ENCODE data around the gene EDARADD. TPM values are rescaled to one million over a fixed set of nuclear protein-coding genes. Genes with fewer than 3 reads are reported as not detected.
A peak's percentile ranks its signal among the peaks of the same experiment; 100 is the strongest.
"Not testable (repeated sequence)": the region's sequence is repeated elsewhere in the genome, so short reads cannot be mapped to it uniquely, and the experiment has no call there.

The EDARADD gene
- total RNA-seq, 2 donors from 2014 or later, result 0.35 TPM; not detected in 1

- DNase-seq (no peak), ATAC-seq (peak in 1 of 2 donors; percentile 82)
- intact Hi-C loops (cut with DNase I), result no loop called here
Measured at GRCh38 chr1:236471653-236472052, 77.6 kb downstream of the EDARADD start.

- ATAC-seq (peak in 1 of 2 donors; percentile 52), DNase-seq (no peak)
Measured at GRCh38 chr1:236472850-236473788, 79.0 kb downstream of the EDARADD start.

GRCh38 chr1:236476019-236476418 lies 81.9 kb downstream of the EDARADD start:
- DNase-seq, result no peak
- no peak for ATAC-seq
- intact Hi-C loops (cut with DNase I), result no loop called here

More at GRCh38 chr1:236472850-236473788, 79.0 kb downstream of the EDARADD start:
- intact Hi-C loops (cut with DNase I), result no loop called here

GRCh38 chr1:236480758-236481436 lies 86.8 kb downstream of the EDARADD start:
- no peak for DNase-seq
- no peak for ATAC-seq
- intact Hi-C loops (cut with DNase I), result loop anchor here in 1 of 2 donors (5.0 kb wide), 1 partner anchor 364 kb away; no protein-coding TSS in a partner anchor

GRCh38 chr1:236484310-236484971 lies 90.4 kb downstream of the EDARADD start:
- DNase-seq (no peak), ATAC-seq (peak in 1 of 2 donors; percentile 65)
- intact Hi-C loops (cut with DNase I), result loop anchor here in 1 of 2 donors (5.0 kb wide), 1 partner anchor 367 kb away; no protein-coding TSS in a partner anchor

- ATAC-seq, result no peak
- no peak for DNase-seq
- intact Hi-C loops (cut with DNase I), result no loop called here
Measured at GRCh38 chr1:236486356-236487002, 92.4 kb downstream of the EDARADD start.

GRCh38 chr1:236489161-236489560 lies 95.1 kb downstream of the EDARADD start:
- intact Hi-C loops (cut with DNase I); ATAC-seq; DNase-seq: not testable (repeated sequence)

- ATAC-seq, result peak; percentile 51 to 57
- no peak for DNase-seq
- intact Hi-C loops (cut with DNase I), result loop anchor here in 1 of 2 donors (2.0 kb wide), 1 partner anchor 385 kb away; no protein-coding TSS in a partner anchor
Measured at GRCh38 chr1:236489710-236490377, 95.8 kb downstream of the EDARADD start.

GRCh38 chr1:236491469-236492136 lies 97.5 kb downstream of the EDARADD start:
- intact Hi-C loops (cut with DNase I), result loop anchor here in 1 of 2 donors (2.0 kb wide), 1 partner anchor 387 kb away; no protein-coding TSS in a partner anchor
- DNase-seq (no peak), ATAC-seq (no peak)

GRCh38 chr1:236492378-236492777 lies 98.3 kb downstream of the EDARADD start:
- ATAC-seq, result peak in 1 of 2 donors; percentile 20
- intact Hi-C loops (cut with DNase I), result no loop called here
- no peak for DNase-seq

- ATAC-seq, result no peak
- no peak for DNase-seq
- intact Hi-C loops (cut with DNase I), result no loop called here
Measured at GRCh38 chr1:236494082-236494481, 100.0 kb downstream of the EDARADD start.

GRCh38 chr1:236494586-236495466 lies 100.7 kb downstream of the EDARADD start:
- ATAC-seq (peak; percentile 27 to 34), DNase-seq (no peak)
- intact Hi-C loops (cut with DNase I), result no loop called here

- no peak for DNase-seq
- intact Hi-C loops (cut with DNase I), result no loop called here
- ATAC-seq, result peak in 1 of 2 donors; percentile 29
Measured at GRCh38 chr1:236495467-236496112, 101.5 kb downstream of the EDARADD start.

GRCh38 chr1:236497908-236498307 lies 103.8 kb downstream of the EDARADD start:
- intact Hi-C loops (cut with DNase I), result no loop called here
- ATAC-seq (no peak), DNase-seq (no peak)

GRCh38 chr1:236501093-236501492 lies 107.0 kb downstream of the EDARADD start:
- no peak for ATAC-seq
- DNase-seq, result no peak
- intact Hi-C loops (cut with DNase I), result no loop called here

- intact Hi-C loops (cut with DNase I), result no loop called here
- DNase-seq, result no peak
- no peak for ATAC-seq
Measured at GRCh38 chr1:236502579-236502971, 108.5 kb downstream of the EDARADD start.

Data from left cardiac atrium (tissue), 4 donors.